Measurements from ENCODE around the gene ADARB1.

DNA sequence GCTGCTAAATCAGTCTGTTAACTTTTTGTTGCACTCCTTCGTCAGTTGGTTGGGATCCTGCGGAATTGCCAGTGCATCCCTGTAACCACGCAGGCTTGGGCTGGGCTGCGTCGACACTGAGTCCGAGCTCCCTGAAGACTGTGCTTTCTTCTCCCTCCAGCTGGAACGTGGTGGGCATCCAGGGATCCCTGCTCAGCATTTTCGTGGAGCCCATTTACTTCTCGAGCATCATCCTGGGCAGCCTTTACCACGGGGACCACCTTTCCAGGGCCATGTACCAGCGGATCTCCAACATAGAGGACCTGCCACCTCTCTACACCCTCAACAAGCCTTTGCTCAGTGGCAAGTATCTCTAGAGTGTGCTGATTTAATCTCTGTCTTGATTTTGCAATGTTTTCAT is 130.0 kb downstream of the ADARB1 start:
- TF ChIP-seq POLR2A (IDR thresholded peaks at IDR 0.05): no peak
- TF ChIP-seq CTCF (IDR thresholded peaks at IDR 0.05): no peak
- TF ChIP-seq EP300 (IDR thresholded peaks at IDR 0.05): no peak

All from ovary (tissue), 3 donors.